Activated CD8-positive, alpha-beta memory T cell treated with anti-CD3 and anti-CD28 coated beads for 4 hours (primary cell): ENCODE data around the gene NLGN1.
"Not testable (repeated sequence)": the region's sequence is repeated elsewhere in the genome, so short reads cannot be mapped to it uniquely, and the experiment has no call there.

Source experiments
- DNase-seq, 2 donors: peaks; one replicate each; pipeline ENCODE4 v3.0.0-alpha.2; 2020; ENCODE audit warnings: low read depth in 2 of 2

The NLGN1 gene

GRCh38 chr3:173397161-173398110, at the start of gene NLGN1:
TSS of gene NLGN1 (plus strand) at chr3:173397744.
- DNase-seq = no peak

GRCh38 chr3:173351886-173352285, 45.7 kb upstream of the NLGN1 start:
- no peak for DNase-seq

GRCh38 chr3:173353137-173353536, 44.4 kb upstream of the NLGN1 start:
- DNase-seq = not testable (repeated sequence)

- no peak for DNase-seq
Observed at GRCh38 chr3:173354124-173354523, 43.4 kb upstream of the NLGN1 start.

- no peak for DNase-seq
Observed at GRCh38 chr3:173371848-173372487, 25.6 kb upstream of the NLGN1 start.

GRCh38 chr3:173380681-173381080, 16.9 kb upstream of the NLGN1 start:
- no peak for DNase-seq

GRCh38 chr3:173381936-173382335, 15.6 kb upstream of the NLGN1 start:
- not testable (repeated sequence) for DNase-seq

GRCh38 chr3:173395073-173395411, 2.5 kb upstream of the NLGN1 start:
- DNase-seq = no peak

GRCh38 chr3:173395412-173396181, 1.9 kb upstream of the NLGN1 start:
- peak in 1 of 2 donors; percentile 2 for DNase-seq

GRCh38 chr3:173396191-173397041, 1.1 kb upstream of the NLGN1 start:
- DNase-seq = no peak

- DNase-seq = no peak
Observed at GRCh38 chr3:173398111-173398479, 551 bp downstream of the NLGN1 start.

GRCh38 chr3:173399044-173399443, 1.5 kb downstream of the NLGN1 start:
- DNase-seq = no peak

GRCh38 chr3:173401369-173401768, 3.8 kb downstream of the NLGN1 start:
- DNase-seq = no peak

GRCh38 chr3:173402656-173403055, 5.1 kb downstream of the NLGN1 start:
- DNase-seq = no peak

GRCh38 chr3:173403376-173403775, 5.8 kb downstream of the NLGN1 start:
- DNase-seq = no peak

- no peak for DNase-seq
Observed at GRCh38 chr3:173404156-173404555, 6.6 kb downstream of the NLGN1 start.

GRCh38 chr3:173410436-173410835, 12.9 kb downstream of the NLGN1 start:
- no peak for DNase-seq

- no peak for DNase-seq
Observed at GRCh38 chr3:173410849-173411248, 13.3 kb downstream of the NLGN1 start.

GRCh38 chr3:173411375-173411973, 13.9 kb downstream of the NLGN1 start:
- no peak for DNase-seq

GRCh38 chr3:173416070-173416469, 18.5 kb downstream of the NLGN1 start:
- no peak for DNase-seq

GRCh38 chr3:173429076-173429475, 31.5 kb downstream of the NLGN1 start:
- DNase-seq = no peak
